ENCODE data around the gene RBM15. TPM values are rescaled to one million over a fixed set of nuclear protein-coding genes. Genes with fewer than 3 reads are reported as not detected.

The RBM15 gene
- total and polyA plus RNA-seq, 2 experiments from 2014 or later, result 20.8 to 84.0 TPM

GRCh38 chr1:110390096-110390495, 50.9 kb downstream of the RBM15 start:
- peaks cover 24% of the 10 kb centered on the region for H3K4me1 Mint-ChIP-seq
- no peak for TF ChIP-seq NANOG (IDR thresholded peaks at IDR 0.05; ENCODE audit: borderline replicate concordance)
- TF ChIP-seq, protein P1, sequence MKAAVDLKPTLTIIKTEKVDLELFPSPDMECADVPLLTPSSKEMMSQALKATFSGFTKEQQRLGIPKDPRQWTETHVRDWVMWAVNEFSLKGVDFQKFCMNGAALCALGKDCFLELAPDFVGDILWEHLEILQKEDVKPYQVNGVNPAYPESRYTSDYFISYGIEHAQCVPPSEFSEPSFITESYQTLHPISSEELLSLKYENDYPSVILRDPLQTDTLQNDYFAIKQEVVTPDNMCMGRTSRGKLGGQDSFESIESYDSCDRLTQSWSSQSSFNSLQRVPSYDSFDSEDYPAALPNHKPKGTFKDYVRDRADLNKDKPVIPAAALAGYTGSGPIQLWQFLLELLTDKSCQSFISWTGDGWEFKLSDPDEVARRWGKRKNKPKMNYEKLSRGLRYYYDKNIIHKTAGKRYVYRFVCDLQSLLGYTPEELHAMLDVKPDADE (IDR thresholded peaks at IDR 0.05), result no peak
- no peak for TF ChIP-seq ZNF331 (CRISPR knock-in tag; IDR thresholded peaks at IDR 0.05; ENCODE audit: low read depth)
- TF ChIP-seq CTCF (conservative IDR thresholded peaks at IDR 0.05; ENCODE audit: low read depth in 2 of 2), result no peak
- TF ChIP-seq REST (IDR thresholded peaks at IDR 0.05; ENCODE audit: unreplicated experiment), result no peak
- H3K36me3 ChIP-seq (ENCODE audit: insufficient read depth), result 0 out of 2 replicates have a peak, but pooled peaks cover 4% of the 10 kb centered on the region
- H3K36me3 Mint-ChIP-seq (ENCODE audit: low read depth), result peaks cover 3% of the 10 kb centered on the region; the same call in 2 of the 3 replicates
- no peaks in the 10 kb centered on the region for H3K9me2 ChIP-seq (ENCODE audit: insufficient read depth)
- H3K27ac ChIP-seq (ENCODE audit: low read depth), result peak overlapping the region; percentile 36; the same call in 1 of the 2 replicates
- ATAC-seq, result peak; percentile 81
- 0 out of 2 replicates have a peak overlapping the region, but pooled peaks have one; percentile 14 for H3K4me3 ChIP-seq
- no peaks in the 10 kb centered on the region for H3K27me3 ChIP-seq (ENCODE audit: insufficient read depth)
- no peaks in the 10 kb centered on the region; the same call in 1 of the 2 replicates for H4K20me1 ChIP-seq (replicated peaks; ENCODE audit: insufficient read depth)
- H3F3A ChIP-seq (replicated peaks; ENCODE audit: low read depth), result no peaks in the 10 kb centered on the region
- H3K4me3 Mint-ChIP-seq, result peak overlapping the region; percentile 46; the same call in 1 of the 3 replicates
- no peaks in the 10 kb centered on the region for H3K79me2 ChIP-seq (replicated peaks; ENCODE audit: insufficient read depth)
- H3K4me1 ChIP-seq (ENCODE audit: insufficient read depth), result peaks cover 20% of the 10 kb centered on the region
- no peaks in the 10 kb centered on the region for H3K27me3 Mint-ChIP-seq (ENCODE audit: insufficient read depth, low read depth, poor library complexity)
- peak; percentile 61 for DNase-seq (ENCODE audit: low spot score)
- peak overlapping the region; percentile 61 for H3K4me2 ChIP-seq
- no peaks in the 10 kb centered on the region for H3K9me3 Mint-ChIP-seq
- no peak overlapping the region for H2AFZ ChIP-seq
- peak overlapping the region; percentile 86 for H3K27ac Mint-ChIP-seq

GRCh38 chr1:110390692-110391245, 51.6 kb downstream of the RBM15 start, which contains the start of gene SLC16A4:
Gene SLC16A4 (minus strand): TSS chr1:110391026. CDS start chr1:110389323, 1,703 bp downstream.
- Histone ChIP-seq H3K36me3 (ENCODE audit: insufficient read depth) (0 out of 2 replicates have a peak, but pooled peaks cover 4% of the 10 kb centered on the region), H3K9me2 (ENCODE audit: insufficient read depth) (no peaks in the 10 kb centered on the region), H3K4me3 (0 out of 2 replicates have a peak within 1 kb of the TSS, but pooled peaks have one; percentile 14), H3K4me2 (peak within 1 kb of the TSS; percentile 61), H3K27ac (ENCODE audit: low read depth) (peak within 1 kb of the TSS; percentile 36), H3K4me1 (ENCODE audit: insufficient read depth) (peaks cover 20% of the 10 kb centered on the region), H3K79me2 (replicated peaks; ENCODE audit: insufficient read depth) (no peaks in the 10 kb centered on the region), H3F3A (replicated peaks; ENCODE audit: low read depth) (no peaks in the 10 kb centered on the region), H4K20me1 (replicated peaks; ENCODE audit: insufficient read depth) (no peaks in the 10 kb centered on the region; the same call in 1 of the 2 replicates), H2AFZ (no peak within 1 kb of the TSS), H3K27me3 (ENCODE audit: insufficient read depth) (no peaks in the 10 kb centered on the region)
- H3K9me3 Mint-ChIP-seq, result peaks cover 4% of the 10 kb centered on the region; the same call in 2 of the 3 replicates
- peak within 1 kb of the TSS; percentile 86 for H3K27ac Mint-ChIP-seq
- H3K4me1 Mint-ChIP-seq, result peaks cover 24% of the 10 kb centered on the region
- H3K27me3 Mint-ChIP-seq (ENCODE audit: insufficient read depth, low read depth, poor library complexity), result no peaks in the 10 kb centered on the region
- peaks cover 9% of the 10 kb centered on the region for H3K36me3 Mint-ChIP-seq (ENCODE audit: low read depth)
- DNase-seq (ENCODE audit: low spot score) (peak; percentile 40), ATAC-seq (peak; percentile 75)
- TF ChIP-seq EZH2 (IDR thresholded peaks at IDR 0.05; ENCODE audit: low read depth, unreplicated experiment), result no peak
- TF ChIP-seq JUNB (IDR thresholded peaks at IDR 0.05; ENCODE audit: unreplicated experiment), result no peak
- TF ChIP-seq POLR2AphosphoS5 (IDR thresholded peaks at IDR 0.05; ENCODE audit: low read depth), result no peak
- no peak for TF ChIP-seq CREB1 (CRISPR knock-in tag; IDR thresholded peaks at IDR 0.05; ENCODE audit: low read depth)
- no peak for TF ChIP-seq EZH2phosphoT487 (IDR thresholded peaks at IDR 0.05; ENCODE audit: unreplicated experiment)
- TF ChIP-seq, protein P1 (IDR thresholded peaks at IDR 0.05), result no peak
- H3K4me3 Mint-ChIP-seq, result peak within 1 kb of the TSS; percentile 46
